A204.1 (cell line): Measurements from ENCODE around the gene CMAS.
"Not testable (repeated sequence)": the region's sequence is repeated elsewhere in the genome, so short reads cannot be mapped to it uniquely, and the experiment has no call there.

Source experiments
- FAIRE-seq: peaks from 2 replicates; lab custom pipeline; 2012; peaks lifted over from hg19 to GRCh38; lab: Jason Lieb, UNC

CMAS gene

DNA sequence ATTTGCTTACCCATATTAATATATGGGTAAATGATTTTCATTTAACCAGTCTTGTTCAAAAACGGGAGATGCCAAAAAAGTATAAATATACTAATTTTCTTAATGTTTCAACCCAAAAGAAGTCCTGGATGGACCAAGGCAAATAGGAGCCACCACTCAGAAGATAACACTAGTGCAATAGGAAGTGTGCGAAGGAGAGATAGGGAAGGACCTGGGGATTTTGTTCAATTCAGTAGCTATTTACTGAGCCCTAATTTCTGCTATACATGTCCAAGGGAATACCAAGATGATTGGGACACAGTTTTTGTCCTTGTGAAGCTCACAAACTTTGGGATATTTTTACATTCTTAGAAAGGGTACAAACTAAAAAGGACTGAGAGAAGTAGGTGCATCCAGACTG is 1.5 kb downstream of the CMAS start:
- FAIRE-seq: no peak

DNA sequence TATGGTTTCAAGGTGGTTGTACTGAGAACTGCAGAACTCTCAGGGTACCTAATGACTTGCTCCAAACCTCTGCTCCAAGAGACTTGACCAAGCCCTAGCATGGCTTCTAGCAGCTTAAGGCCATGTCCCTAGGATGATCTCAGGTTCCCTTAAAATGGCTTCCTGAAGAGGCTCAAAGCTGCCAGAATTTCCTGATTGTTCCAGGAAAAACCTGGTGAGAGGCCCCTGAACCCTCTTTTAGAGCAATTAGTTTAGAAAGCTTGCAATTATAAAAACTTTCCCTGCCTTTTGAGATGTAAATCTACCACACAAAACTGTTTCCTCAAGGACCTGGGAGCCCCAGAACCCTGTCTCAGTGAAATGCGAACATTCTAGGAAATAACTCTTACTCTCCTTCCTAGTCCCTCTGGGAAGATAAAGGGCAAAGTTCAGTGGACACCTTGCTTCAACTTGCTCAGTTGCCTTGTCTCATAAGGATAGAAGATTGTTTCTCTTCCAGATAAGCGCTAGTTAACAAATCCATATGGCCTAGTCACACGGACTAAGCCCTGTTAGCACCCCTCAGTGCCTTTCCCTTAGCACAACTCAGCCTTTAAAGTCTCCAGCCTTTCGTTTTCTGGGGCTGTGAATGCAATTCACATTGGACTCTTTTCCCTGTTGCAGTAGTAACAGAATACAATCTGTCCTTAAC is 2.5 kb downstream of the CMAS start:
- FAIRE-seq: no peak

DNA sequence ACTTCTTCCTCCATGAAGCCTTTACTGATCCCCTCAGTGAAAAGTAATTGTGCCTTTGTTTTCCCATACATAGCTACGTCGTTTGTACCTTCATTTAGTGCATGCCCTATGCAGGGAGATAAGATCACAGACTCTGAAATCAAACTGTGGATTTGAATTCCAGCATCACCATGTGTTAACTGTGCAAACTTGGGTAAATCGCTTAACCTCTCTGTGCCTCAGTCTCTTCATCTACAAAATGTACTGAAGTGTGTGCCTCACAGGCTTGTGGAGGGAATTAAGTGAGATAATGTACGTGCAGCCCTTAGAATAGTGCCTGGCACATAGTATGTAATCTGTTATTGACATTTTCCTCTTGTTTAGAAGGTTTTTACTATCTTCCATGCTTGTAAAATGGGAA is 4.1 kb downstream of the CMAS start:
- no peak for FAIRE-seq

DNA sequence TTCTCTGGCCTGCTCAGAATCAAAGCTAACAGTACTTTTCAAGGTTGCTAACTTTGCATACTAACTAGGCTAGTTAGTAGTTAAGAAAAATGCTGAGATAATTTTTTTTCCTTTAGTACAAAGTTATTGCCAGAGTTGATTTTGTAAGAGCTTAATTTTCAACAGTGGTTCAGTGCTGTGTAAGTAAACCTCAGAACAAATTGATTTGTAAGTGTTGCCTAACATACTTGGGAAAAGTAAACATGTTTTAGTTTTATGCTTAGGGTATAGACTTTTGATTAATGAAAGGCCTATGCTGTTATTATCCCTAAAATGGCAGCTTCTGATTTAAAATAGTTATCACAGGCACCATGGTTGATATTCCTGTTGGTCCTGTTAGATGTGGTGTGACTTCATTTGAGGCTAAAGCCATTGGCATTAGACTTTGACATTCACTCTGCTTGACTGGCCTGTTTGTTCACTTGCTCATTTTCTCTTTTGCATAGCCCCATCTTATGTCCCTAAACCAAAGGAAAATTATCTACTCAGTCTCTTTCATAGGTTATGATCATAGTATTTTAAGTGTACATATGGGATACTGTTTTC is 5.2 kb downstream of the CMAS start:
- no peak for FAIRE-seq

DNA sequence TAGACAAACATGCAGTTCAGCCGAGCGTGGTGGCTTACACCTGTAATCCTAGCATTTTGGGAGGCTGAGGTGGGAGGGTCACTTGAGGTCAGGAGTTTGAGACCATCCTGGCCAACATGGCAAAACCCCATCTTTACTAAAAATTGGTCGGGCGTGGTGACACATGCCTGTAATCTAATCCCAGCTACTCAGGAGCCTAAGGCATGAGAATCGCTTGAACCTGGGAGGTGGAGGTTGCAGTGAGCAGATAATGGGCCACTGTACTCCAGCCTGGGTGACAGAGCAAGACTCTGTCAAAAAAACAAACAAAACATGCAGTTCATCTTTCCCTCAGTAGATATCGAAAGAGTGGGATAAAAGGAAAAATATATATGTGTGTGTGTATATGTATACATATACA is 7.0 kb downstream of the CMAS start:
- not testable (repeated sequence) for FAIRE-seq

DNA sequence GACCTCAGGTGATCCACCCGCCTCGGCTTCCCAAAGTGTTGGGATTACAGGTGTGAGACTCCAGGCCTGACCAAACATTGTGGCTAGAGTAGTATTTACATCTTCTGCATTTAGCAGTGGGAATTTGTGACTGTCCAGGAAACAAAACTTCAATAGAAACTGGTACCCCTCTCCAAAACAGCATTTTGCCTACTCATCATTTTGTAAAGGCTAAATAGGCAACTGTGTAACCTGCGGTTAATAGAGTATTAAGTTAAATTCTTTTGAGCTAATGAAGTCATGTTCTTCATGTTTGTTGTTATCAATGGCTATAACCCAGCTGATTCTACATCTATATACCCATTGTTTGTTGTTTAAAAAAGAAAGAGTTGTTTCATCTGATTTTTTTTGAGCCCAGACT is 8.1 kb downstream of the CMAS start:
- FAIRE-seq: no peak

DNA sequence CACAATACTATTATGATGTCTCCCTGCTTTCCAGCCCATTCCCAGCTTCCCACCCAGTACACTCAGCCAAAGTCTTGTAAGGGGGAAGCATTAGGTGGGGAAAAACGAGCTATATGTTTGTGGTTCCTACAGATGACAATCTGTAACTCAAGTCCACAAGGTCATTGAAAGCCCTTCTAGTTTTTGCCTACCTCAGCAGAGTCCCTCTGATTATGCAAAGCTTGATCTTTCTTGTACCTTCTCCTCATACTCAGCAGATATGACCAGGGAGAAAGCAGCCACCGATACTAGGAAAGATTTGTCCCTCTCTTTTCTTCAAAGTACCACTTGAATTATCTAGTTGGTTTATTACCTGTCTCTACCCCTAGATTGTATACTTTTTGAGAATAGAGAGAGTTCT is 10.6 kb downstream of the CMAS start:
- no peak for FAIRE-seq

DNA sequence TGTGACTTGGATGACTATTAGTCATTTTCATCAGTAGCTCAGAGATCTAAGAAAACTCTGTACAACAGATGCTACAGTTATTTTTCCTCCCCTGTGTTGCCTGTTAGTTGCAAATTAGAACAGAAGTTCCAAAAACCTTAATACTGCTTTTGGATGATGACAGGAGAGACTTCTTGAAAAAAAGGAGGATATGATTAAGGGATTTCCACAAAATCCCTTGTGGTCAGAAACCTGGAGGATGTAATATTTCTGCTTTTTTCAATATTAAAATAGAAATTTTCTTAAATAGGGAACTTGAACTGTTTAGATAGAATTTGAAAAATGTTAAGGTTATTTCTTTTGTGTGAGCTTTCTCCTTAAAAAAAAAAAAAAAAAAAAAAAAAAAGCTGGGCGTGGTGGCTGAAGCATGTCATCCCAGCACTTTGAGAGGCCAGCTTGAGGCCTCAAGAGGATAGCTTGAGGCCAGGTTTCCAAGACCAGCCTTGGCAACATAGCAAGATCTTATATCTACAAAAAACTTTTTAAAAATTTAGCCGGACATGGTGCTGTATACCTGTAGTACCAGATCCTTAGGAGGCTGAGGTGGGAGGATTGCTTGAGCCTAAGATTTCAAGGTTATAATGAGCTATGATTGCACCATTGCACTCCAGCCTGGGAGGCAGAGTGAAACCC is 14.1 kb downstream of the CMAS start:
- no peak for FAIRE-seq

DNA sequence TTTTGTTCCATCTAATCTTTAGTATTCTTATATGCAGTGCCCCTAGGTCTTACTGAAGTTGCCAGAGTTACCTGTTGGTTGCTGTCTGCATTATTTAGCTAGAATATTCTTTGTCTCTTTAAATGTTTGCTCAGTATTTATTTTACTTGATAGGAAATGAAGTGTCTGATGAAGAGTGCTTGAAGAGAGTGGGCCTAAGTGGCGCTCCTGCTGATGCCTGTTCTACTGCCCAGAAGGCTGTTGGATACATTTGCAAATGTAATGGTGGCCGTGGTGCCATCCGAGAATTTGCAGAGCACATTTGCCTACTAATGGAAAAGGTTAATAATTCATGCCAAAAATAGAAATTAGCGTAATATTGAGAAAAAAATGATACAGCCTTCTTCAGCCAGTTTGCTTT is 18.9 kb downstream of the CMAS start:
- FAIRE-seq: no peak

DNA sequence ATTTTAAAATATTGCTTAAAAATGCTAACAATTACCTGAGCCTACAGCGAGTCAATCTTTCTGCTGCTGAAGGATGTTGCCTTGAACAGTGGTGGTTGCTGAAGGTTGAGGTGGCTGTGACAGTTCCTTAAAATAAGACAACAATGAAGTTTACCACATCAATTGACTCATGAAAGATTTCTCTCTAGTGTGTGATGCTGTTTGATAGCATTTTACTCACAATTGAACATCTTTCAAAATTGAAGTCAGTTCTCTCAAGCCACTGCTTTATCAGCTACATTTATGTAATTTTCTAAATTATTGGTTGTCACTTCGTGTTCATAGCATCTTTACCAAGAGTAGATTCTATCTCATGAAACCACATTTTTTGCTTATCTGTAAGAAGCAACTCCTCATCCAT is 20.3 kb downstream of the CMAS start:
- no peak for FAIRE-seq

DNA sequence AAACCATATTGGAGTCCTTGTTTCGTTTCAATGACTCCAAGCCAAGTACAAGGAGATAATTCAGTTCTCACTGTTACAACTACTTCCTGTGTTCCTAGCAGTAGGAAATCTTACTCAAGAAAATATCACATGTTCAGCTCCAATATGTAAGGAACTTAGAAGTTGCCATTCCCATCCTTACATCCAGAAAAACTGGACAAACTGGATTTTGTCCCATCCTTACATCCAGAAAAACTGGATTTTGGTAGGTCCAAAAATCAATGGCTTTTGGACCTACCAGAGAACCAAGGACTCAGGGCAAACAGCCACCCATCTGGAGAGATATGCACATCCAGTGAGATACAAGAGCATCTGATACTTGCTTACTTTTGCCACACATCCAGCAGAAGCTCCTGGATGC is 23.8 kb downstream of the CMAS start:
- no peak for FAIRE-seq

DNA sequence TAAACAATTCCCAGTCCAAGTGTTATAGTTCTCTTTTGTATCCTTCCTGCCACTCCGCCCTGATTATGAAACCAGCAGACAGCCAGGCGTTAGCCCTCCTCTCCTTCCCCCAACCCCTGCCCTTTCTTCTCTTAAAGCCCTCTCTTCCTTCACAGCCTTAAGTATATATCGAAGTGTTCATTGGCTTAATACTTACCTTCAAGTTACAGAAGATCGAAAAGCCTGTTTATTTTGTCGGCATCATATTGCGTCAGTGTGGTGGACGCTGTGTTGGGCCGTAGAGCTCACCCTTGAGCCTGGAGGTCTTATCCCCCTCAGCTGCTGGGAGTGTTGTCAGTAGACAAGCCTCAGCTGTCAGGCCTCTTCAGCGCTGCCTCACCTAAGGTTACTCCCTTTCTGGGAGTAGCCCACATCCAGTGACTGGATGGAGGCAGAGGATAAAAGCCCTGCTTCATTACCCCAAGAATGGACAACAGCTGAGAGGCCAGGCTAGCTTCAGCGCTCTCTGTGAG is 36.2 kb downstream of the CMAS start:
- FAIRE-seq: no peak

DNA sequence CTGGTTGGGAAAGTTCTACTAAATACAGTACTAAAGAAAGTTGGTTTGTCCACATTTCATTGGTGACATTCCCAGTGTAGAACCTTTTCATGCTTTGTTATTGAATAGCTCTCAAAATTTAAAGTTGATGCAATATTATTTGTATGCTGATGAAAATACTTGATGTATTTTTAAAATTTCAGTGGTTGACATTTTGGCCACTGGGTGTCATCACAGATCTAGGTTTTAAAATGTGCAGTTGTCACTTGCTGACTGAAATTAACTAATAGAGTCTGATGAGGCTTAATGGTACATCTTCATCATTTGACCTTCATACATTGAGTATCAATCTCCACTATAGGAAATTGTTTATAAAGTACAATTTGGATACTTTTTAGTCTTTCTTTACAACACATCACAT is 37.1 kb downstream of the CMAS start:
- peak; percentile 72 for FAIRE-seq

DNA sequence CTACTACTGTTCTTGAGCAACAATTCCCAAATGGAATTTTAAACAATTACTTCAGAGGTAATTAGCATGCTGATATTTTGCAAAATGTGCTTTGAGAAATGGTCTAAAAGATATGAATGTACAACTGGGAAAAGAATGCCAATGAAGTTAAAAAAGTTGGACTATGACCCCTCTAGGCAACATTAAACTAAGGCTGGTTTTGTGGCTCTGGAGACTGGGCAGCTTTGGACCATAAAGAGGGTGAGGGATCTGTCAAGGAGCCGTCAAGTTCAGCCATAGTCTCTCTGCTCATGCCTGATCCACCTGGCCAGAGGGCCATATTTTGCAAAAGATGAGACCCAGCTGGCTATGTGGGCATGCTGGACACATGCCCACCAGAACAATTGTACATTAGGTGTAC is 38.8 kb downstream of the CMAS start:
- no peak for FAIRE-seq

DNA sequence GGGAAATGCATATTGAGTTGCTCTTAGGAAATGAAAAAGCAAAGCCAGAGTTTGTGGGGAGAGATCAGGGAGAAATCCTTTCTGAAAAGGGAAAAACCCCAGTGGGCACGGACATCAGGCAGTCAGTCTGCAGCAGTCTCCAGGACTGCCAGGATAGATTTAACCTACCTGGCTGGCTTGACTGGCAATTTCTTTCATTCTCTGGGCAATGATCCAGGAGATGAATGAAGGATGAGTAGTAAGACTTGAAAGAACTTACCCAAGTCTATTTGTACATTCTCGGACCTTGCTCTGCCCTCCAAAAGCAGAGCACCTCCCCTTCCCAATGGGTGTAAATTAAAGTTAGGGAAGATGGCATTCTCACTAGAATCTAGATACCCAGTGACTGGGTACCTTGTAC is 42.9 kb downstream of the CMAS start:
- FAIRE-seq: no peak

DNA sequence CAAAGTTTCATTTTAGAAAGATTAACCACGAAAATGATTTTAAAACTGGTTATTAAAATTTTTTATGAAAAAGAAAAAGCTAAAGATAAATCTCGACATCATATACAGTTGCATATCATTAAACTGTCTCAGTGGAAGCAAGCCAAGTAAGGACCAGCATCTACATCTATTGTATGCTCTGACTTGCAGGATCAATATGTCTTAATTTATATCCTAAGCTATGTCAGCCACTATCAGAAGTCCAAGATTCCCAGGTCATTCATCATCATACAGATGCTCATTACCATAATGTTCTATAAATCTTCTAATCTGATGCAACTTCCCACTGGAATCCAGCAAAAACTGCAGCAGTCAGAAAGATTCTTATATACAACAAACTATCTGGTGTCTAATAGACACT is 43.5 kb downstream of the CMAS start:
- no peak for FAIRE-seq

DNA sequence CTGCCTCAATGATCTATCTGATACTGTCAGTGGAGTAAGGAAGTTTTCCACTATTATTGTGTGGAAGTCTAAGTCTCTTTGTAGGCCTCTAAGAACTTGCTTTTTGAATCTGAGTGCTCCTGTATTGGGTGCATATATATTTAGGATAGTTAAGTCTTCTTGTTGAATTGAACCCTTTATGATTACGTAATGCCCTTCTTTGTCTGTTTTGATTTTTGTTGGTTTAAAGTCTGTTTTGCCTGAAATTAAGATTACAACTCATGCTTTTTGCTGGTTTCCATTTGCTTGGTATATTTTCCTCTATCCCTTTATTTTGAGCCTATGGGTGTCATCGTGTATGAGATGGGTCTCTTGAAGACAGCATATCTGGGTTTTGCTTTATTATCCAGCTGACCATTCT is 53.0 kb downstream of the CMAS start:
- not testable (repeated sequence) for FAIRE-seq

DNA sequence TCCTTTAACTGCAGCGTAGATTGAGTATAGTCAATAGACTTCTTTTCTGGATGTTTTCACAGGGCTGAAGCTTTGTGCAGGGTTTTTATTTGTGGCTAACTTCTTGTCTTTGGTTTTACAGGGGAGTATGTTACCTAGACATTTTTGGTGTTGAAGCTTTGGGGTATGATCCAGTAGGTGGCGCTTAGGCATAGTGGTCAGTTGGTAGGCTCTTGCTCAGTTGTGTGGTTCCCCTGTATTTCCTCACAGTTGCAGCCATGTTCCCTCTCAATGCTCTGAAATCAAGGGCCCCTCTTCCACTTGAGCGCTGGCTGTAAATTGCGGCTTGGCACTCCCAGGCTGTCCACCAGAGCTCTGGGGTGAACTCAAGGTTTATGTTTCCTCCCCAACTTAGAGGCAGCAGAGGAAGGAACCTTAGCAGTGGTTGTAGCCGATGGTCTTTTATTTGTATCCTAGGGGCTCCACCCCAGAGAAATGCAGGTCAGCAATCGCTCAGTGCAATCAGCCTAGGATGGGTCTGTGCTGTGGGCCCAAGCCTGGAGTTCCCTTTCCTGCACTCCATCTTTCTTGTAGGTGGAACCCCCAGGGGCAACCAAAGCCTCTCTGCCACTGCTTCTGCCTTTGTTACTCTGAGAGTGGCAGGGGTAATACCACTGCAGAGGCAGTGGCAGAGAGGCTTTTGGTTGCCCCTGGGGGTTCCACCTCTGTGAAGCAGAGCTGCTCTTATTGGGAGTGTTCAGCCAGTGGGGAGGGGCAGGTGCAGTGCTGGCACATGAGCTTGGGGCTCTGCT is 55.1 kb downstream of the CMAS start:
- FAIRE-seq: no peak

DNA sequence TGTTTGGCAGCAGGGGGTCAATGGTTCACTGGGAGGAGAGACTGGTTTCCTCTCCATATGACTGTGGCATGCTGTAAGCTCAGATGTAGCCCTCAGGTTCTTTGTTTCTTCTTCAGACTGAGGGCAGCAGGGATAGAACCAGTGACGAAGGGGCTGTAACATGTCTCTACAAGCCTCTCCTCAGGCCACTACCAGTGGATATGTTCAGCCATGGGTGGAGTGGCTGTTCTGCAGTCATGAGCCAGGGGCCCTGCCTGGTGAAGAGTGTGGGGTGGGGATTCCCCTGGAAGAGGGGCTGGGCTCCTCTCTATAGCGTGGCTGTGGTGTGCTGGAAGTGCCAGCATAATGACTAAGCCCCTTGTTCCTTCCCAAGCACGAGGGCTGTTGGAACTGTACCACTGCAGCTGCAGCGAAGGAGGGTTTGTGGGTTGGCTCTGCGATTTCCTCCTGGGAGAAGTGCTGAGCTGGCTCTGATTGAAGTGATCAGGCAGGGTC is 55.8 kb downstream of the CMAS start:
- no peak for FAIRE-seq

DNA sequence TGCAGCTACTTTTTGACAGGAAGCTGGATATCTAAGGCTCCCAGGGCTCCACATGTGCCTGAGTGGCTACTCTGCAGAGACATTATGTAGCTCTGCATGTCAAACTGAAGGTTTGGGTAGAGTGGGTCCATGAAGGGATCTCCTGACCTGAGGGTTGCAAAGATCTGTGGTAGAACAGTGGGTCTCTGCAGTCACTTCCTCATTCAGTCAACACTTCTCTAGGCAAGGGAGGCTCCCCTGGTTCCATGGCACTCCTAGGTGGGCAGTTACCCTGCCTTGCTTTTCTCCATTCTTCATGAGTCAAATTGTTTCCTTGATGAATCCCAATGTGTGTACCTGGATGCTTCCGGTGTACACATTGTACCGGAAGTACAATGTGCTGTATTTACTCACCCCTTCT is 57.4 kb downstream of the CMAS start:
- FAIRE-seq: no peak

DNA sequence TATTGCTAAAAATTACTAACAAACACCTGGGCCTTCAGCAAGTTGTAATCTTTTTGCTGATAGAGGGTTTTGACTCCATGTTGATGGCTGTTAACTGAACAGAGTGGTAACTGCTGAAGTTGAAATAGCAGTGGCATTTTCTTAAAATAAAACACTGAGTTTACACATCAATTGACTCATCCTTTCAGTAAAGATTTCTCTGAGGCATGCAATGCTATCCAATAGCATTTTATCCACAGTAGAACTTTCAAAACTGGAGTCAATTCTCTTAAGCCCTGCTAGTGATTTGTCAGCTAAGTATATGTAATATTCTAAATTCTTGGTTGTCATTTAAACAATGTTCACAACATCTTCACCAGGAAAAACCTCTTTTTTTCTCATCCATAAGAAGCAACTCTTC is 59.5 kb downstream of the CMAS start:
- no peak for FAIRE-seq

DNA sequence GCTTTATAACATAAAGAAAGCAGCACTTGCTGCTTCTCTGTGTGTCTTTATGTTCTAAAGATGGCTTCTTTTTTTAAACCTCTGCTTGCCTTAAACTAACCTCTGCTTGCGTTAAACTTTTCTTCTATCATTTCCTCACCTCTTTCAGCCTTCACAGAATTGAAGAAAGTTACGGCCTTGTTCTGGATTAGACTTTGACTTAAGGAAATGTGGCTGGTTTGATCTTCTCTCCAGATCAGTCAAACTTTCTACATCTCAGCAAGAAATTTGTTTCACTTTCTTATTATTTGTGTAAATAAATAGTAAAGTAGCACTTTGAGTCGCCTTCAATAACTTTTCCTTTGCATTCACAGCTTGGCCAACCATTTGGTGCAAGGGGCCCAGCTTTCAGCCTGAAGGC is 64.2 kb downstream of the CMAS start:
- FAIRE-seq: no peak
